ENCODE results near the gene SLC38A9. TPM values are rescaled to one million over a fixed set of nuclear protein-coding genes. Genes with fewer than 3 reads are reported as not detected.
A peak's percentile ranks its signal among the peaks of the same experiment; 100 is the strongest.
"Not testable (repeated sequence)": the region's sequence is repeated elsewhere in the genome, so short reads cannot be mapped to it uniquely, and the experiment has no call there.

SLC38A9 gene, protein sequence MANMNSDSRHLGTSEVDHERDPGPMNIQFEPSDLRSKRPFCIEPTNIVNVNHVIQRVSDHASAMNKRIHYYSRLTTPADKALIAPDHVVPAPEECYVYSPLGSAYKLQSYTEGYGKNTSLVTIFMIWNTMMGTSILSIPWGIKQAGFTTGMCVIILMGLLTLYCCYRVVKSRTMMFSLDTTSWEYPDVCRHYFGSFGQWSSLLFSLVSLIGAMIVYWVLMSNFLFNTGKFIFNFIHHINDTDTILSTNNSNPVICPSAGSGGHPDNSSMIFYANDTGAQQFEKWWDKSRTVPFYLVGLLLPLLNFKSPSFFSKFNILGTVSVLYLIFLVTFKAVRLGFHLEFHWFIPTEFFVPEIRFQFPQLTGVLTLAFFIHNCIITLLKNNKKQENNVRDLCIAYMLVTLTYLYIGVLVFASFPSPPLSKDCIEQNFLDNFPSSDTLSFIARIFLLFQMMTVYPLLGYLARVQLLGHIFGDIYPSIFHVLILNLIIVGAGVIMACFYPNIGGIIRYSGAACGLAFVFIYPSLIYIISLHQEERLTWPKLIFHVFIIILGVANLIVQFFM
- total RNA-seq, result 10 to 100 TPM; 14.9 to 19.6 (median 15.1) TPM

DNA sequence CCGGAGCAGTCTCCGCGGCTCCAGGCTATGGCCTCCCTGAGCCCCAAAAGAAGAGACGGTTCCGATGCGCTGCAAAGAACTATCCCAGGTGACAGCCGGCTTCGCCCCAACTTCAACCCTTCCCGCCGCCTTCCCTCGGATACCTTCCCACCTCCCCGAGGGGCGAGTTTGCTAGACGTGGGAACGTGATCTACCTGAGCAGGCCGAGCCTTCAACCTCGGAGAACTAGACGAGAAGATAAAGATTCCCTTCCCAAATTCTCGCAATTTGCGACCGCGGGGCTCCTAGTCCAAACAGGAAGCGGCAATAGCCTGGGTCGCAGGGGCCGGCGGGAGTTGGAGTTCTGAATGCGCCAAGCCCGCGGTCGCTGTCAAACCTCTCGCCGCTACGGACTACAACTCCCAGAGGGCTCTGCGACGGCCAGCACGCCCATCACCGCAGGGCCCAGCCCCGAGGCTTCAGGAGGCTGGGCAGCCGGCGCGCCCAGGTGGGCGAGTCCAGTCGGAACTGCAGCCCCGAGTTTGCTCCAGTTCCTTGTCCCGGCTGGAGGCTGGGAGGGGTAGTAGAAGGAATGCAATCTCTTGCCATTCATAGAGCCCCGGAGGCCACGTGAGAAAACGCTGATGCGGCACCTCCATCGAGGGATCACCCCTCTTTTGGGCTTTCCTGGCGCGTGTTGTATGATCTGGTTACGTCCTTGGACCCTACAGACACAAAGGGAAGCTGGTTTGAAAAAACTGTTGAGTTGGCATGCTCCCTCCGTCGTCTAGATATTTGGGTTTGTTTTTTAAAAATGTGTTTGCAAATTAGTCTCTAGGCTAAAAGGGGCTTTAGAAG is at the start of gene SLC38A9:
SLC38A9 (minus strand) TSS at position 302 of the 837 bp plus-strand sequence. CDS start 14,366 bp downstream, outside the sequence.
- peaks cover 12% of the 10 kb centered on the region for H3K36me3 Mint-ChIP-seq (ENCODE audit: insufficient read depth)
- peaks cover 2% of the 10 kb centered on the region for H3K27me3 Mint-ChIP-seq (ENCODE audit: low read depth)
- peak; percentile 100 for ATAC-seq
- H3K9me3 Mint-ChIP-seq, result peaks cover 6% of the 10 kb centered on the region
- H3K4me1 Mint-ChIP-seq (ENCODE audit: low read depth), result peaks cover 17% of the 10 kb centered on the region
- peak within 1 kb of the TSS; percentile 98 for H3K4me3 Mint-ChIP-seq
- DNase-seq, result peak; percentile 87

DNA sequence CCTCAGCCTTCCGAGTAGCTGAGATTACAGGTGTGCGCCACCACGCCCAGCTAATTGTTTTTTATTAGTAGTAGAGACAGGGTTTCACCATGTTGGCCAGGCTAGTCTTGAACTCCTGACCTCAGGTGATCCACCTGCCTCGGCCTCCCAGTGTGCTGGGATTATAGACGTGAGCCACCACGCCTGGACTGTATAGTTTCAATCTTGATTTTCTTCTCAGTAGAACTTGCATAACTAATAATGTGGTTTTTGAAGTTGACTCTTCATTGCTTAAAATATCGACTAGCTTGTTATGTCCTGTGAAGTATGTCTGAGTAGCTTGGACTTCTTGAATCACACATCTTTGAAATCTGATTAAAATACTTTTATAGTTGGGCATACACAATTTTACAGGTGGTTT is 49.6 kb upstream of the SLC38A9 start:
- not testable (repeated sequence) for H3K27me3 Mint-ChIP-seq (ENCODE audit: low read depth); H3K36me3 Mint-ChIP-seq (ENCODE audit: insufficient read depth); ATAC-seq; H3K4me3 Mint-ChIP-seq; DNase-seq; H3K9me3 Mint-ChIP-seq
- H3K4me1 Mint-ChIP-seq (ENCODE audit: low read depth), result peaks cover 22% of the 10 kb centered on the region

DNA sequence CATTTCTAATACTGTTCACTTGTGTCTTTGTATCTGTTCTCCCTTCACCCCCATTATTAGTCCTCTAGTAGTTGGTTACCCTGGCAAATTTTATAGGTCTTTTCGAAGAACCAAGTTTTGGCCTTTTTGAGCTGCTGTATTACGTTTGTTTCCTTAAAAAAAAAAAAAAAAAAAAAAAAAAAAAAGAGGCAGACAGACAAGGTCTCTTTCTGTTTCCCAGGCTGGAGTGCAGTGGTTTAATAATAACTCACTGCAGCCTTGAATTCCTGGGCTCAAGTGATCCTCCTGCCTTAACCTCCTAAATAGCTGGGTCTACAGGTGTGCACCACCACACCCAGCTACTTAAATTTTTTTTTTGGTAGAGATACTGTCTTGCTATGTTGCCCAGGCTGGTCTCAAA is 46.6 kb upstream of the SLC38A9 start:
- DNase-seq (no peak), ATAC-seq (no peak)
- H3K4me3 Mint-ChIP-seq, result no peak overlapping the region
- no peaks in the 10 kb centered on the region for H3K9me3 Mint-ChIP-seq
- peaks cover 10% of the 10 kb centered on the region for H3K4me1 Mint-ChIP-seq (ENCODE audit: low read depth)
- H3K27me3 Mint-ChIP-seq (ENCODE audit: low read depth), result peaks cover 9% of the 10 kb centered on the region
- H3K36me3 Mint-ChIP-seq (ENCODE audit: insufficient read depth), result no peaks in the 10 kb centered on the region

DNA sequence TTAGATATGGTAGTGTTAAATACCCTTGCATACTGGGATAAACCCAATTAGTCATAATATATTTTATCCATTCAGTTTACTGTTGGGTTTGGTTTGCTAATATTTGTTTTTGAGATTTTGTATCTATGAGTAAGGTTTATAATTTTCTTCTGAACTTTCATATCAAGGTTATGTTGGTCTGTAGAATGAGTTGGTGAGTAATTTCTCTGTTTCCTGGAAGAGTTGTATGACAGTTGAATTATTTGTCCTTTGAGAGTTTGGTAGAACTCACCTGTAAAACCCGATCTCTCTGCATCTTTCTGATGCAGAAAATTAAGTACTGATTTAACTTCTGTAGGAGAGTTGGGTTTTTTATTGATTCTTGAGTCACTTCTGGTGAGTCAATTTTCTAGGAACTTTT is 46.1 kb upstream of the SLC38A9 start:
- no peak for DNase-seq
- Mint-ChIP-seq H3K36me3 (ENCODE audit: insufficient read depth) (no peaks in the 10 kb centered on the region), H3K9me3 (no peaks in the 10 kb centered on the region), H3K27me3 (ENCODE audit: low read depth) (peaks cover 9% of the 10 kb centered on the region), H3K4me3 (no peak overlapping the region), H3K4me1 (ENCODE audit: low read depth) (peaks cover 5% of the 10 kb centered on the region)
- peak; percentile 86 to 93 for ATAC-seq

DNA sequence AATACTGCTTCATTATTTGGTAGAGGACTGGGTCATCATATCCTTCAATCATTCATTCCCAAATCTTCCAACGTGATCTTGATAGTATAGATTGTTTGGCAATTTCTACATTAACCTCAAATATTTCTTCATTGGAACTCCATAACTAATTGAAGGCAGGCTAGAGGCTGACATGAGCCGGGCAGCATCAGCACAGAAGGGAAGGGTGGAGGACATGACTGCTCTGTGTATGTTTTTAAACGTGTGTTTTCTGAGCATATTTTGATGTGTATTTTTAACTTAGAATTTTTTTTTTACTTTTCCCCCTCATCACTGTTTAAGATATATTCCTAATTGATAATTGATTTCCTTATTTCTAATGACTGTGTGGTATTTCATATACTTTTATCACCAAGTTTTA is 38.4 kb upstream of the SLC38A9 start:
- H3K4me3 Mint-ChIP-seq, result no peak overlapping the region
- H3K27me3 Mint-ChIP-seq (ENCODE audit: low read depth), result peaks cover 2% of the 10 kb centered on the region

DNA sequence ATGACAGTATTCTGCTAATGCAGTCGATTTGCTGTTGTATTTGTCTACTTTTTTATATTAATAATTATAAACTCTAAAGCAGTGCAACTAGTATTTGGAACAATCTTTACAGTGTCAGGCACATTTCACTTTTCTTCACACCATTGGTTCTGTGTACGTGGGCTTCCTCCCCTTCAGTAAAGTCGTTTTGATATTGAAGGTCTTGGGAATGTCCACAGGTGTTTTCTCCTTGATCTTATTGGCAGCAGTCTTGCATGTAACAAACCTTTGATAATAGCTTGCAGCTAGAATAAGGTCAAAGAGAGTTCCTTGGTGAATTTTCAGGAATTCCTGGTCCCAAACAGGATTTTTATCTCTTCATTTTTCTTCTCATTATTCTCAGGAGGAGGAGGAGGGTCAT is 37.9 kb upstream of the SLC38A9 start:
- H3K36me3 Mint-ChIP-seq (ENCODE audit: insufficient read depth), result no peaks in the 10 kb centered on the region
- H3K27me3 Mint-ChIP-seq (ENCODE audit: low read depth), result peaks cover 2% of the 10 kb centered on the region
- DNase-seq (no peak), ATAC-seq (no peak)
- no peaks in the 10 kb centered on the region for H3K4me1 Mint-ChIP-seq (ENCODE audit: low read depth)
- no peak overlapping the region for H3K4me3 Mint-ChIP-seq
- H3K9me3 Mint-ChIP-seq, result no peaks in the 10 kb centered on the region

More for the DNA sequence above, 38.4 kb upstream of the SLC38A9 start:
- Mint-ChIP-seq H3K4me1 (ENCODE audit: low read depth) (no peaks in the 10 kb centered on the region), H3K9me3 (no peaks in the 10 kb centered on the region), H3K36me3 (ENCODE audit: insufficient read depth) (no peaks in the 10 kb centered on the region)
- ATAC-seq (no peak), DNase-seq (no peak)

DNA sequence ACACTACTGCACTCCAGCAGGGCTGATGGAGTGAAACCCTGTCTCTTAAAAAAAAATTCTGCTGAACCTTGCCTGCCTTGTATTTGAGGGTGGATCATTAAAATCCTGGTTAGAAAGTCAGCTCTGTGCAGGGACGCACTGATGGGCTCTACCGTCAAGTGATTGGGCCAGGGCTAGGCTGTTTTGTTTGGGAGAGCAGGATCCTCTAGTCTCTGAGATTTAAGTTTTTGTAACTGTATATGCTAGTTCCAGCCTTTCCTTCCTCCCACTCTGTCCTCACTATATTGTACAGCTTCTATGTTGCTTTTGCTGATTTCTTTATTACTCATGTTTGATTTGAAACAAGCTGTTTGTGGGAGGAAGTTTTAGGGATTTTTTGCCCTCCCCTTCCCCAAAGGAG is 37.3 kb upstream of the SLC38A9 start:
- Mint-ChIP-seq H3K4me3 (no peak overlapping the region), H3K9me3 (no peaks in the 10 kb centered on the region), H3K4me1 (ENCODE audit: low read depth) (no peaks in the 10 kb centered on the region), H3K36me3 (ENCODE audit: insufficient read depth) (no peaks in the 10 kb centered on the region), H3K27me3 (ENCODE audit: low read depth) (peaks cover 2% of the 10 kb centered on the region)
- no peak for ATAC-seq
- no peak for DNase-seq

DNA sequence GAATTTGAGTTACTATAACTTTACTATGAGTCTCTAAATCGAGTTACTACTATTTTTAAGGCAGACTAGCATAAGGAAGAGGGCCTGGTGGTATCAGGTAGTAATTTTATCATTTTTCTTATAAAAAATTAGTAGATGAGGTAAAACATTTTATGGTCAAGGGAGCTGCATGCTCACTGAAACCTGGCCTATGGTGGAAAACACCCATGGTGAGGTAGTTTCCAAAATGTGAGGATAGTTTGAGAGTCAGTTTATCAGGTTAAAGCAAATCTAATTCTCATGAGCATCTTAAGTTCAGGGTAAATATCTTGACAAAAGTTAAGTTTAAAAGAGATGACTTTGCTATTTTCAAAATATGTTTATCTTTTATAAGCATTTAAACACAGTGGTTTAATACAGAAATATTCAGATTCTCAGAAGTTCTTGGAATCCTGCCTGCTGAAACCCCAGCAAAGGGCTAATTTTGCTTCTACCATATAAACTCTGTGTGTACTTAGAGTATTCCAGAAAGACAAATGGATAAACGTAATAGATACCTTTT is 35.7 kb upstream of the SLC38A9 start:
- Mint-ChIP-seq H3K9me3 (no peaks in the 10 kb centered on the region), H3K4me1 (ENCODE audit: low read depth) (no peaks in the 10 kb centered on the region), H3K36me3 (ENCODE audit: insufficient read depth) (no peaks in the 10 kb centered on the region), H3K4me3 (no peak overlapping the region), H3K27me3 (ENCODE audit: low read depth) (peaks cover 2% of the 10 kb centered on the region)
- ATAC-seq, result no peak
- DNase-seq, result no peak

DNA sequence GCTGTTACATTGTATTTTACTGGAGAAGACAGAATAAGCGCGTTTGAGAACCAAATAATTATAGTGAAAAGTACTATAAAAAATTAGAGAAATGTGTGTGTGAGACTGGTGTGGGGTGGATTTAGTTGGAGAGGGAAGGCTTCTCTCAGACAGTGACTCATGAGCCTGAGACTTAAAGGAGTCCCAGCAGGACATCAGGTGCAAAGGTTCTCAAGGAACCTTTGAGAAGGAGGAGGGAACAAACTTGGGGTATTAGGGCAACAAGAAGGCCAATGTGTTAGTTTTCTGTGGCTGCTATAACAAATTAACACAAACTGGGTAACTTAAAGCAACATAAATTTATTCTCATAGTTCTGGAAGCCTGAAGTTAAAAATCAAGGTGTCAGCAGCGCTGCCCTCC is 30.7 kb upstream of the SLC38A9 start:
- Mint-ChIP-seq H3K4me1 (ENCODE audit: low read depth) (no peaks in the 10 kb centered on the region), H3K27me3 (ENCODE audit: low read depth) (peaks cover 2% of the 10 kb centered on the region), H3K36me3 (ENCODE audit: insufficient read depth) (no peaks in the 10 kb centered on the region), H3K9me3 (no peaks in the 10 kb centered on the region), H3K4me3 (no peak overlapping the region)
- DNase-seq (no peak), ATAC-seq (no peak)

DNA sequence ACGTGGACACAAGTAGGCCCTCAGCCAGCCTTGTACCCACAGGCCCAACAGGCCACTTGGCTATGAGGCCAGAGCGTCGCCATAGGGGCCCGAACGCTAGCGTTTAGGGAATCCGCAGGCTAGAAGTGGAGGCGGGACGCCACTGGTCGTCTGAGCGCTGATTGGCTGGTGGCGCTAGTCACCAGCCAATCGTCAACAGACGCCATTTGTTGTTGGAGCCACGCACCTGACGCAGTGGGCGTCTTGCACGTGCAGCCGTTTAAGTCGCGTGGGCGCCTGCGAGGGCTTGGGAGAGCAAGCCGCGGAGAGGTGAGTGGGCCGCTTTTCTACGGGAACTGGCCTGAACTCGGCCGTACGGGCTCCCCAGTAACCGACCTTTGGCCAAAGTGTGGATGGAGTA is 25.7 kb upstream of the SLC38A9 start, which contains the start of gene DDX4:
DDX4 (plus strand) TSS at position 269 of the 400 bp plus-strand sequence. CDS start 903 bp downstream, outside the sequence.
- no peaks in the 10 kb centered on the region for H3K4me1 Mint-ChIP-seq (ENCODE audit: low read depth)

DNA sequence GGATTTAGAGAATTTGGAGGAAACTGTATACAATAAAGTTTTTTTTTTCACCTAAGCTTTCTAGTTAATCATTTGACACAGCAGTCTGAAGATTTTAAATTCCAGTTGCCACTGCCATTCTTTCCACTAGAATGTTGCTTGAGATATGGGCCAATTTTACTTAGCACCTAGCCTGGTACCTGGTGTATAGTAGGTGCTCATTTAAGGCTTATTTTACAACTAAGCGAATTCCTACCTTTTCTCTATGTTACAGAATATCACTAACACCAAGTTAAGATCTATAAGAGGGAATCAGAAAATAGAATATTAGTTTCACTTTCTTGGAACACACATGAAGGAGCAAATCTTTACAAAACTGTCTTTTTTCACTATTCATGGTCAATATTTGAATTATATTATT is 22.5 kb upstream of the SLC38A9 start:
- no peaks in the 10 kb centered on the region for H3K36me3 Mint-ChIP-seq (ENCODE audit: insufficient read depth)
- H3K9me3 Mint-ChIP-seq, result no peaks in the 10 kb centered on the region
- ATAC-seq, result no peak
- H3K4me3 Mint-ChIP-seq, result no peak overlapping the region
- no peak for DNase-seq
- H3K27me3 Mint-ChIP-seq (ENCODE audit: low read depth), result no peaks in the 10 kb centered on the region
- no peaks in the 10 kb centered on the region for H3K4me1 Mint-ChIP-seq (ENCODE audit: low read depth)

More for the DNA sequence above, 25.7 kb upstream of the SLC38A9 start, which contains the start of gene DDX4:
- H3K27me3 Mint-ChIP-seq (ENCODE audit: low read depth), result no peaks in the 10 kb centered on the region
- H3K4me3 Mint-ChIP-seq, result no peak within 1 kb of the TSS
- ATAC-seq (no peak), DNase-seq (no peak)
- H3K36me3 Mint-ChIP-seq (ENCODE audit: insufficient read depth), result no peaks in the 10 kb centered on the region
- no peaks in the 10 kb centered on the region for H3K9me3 Mint-ChIP-seq

DNA sequence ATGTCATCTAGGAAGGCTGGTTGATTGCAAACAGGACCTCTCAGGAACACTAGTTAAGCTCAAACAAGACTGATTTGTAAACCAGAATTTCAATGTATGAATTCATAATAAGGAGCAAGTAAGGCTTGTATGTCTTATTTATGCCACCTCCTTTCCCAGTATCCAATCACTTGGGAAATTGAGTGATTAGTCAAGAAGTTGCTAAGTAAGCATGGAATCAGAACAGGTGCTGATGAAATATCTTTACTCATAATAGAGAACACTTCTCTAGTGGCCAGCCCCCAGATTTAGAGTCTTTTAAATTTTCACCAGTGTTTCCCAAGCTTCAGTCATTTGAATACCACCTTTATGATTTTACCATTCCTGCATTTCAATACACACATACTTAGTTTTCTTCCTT is 20.5 kb upstream of the SLC38A9 start:
- Mint-ChIP-seq H3K36me3 (ENCODE audit: insufficient read depth) (no peaks in the 10 kb centered on the region), H3K9me3 (no peaks in the 10 kb centered on the region), H3K4me3 (no peak overlapping the region), H3K27me3 (ENCODE audit: low read depth) (no peaks in the 10 kb centered on the region), H3K4me1 (ENCODE audit: low read depth) (no peaks in the 10 kb centered on the region)
- ATAC-seq (no peak), DNase-seq (no peak)

DNA sequence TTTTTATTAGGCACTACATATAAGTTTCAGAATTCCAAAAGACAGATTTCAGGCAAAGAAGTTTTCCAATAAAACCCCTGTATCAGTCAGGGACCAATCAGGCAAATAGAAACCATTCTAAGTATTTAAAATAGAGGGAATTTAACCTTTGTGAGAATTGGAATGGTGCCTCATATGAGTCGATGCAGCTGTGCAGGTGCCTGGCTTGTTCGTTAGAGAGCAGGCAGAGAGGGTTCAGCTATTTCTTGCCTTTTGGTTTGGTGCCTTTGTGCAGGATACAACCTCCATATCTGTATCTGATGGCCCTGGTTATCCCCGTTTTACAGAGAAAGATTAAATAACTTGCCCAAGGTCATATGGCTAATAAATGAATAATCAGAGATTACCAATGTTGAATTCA is 19.7 kb upstream of the SLC38A9 start:
- H3K9me3 Mint-ChIP-seq, result no peaks in the 10 kb centered on the region

DNA sequence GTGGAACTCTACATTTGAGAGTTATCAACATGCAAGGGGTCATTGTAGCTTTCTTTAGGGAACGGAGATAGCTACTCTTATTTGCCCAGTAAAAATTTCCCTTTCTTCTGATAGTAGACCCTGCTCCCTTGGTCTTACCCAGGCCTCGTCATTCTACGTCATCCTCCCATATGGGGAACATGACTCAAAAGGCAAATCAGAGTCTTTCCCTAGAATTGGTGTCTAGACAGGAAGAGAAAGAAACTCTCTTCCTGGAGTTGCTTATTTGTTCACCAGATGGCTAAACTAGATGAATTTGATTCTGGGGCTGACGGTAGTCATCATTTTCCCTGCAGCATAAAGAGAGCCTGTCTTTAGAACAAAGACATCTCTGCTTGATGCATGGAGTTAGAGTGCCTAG is 12.2 kb upstream of the SLC38A9 start:
- Mint-ChIP-seq H3K9me3 (no peaks in the 10 kb centered on the region), H3K4me3 (no peak overlapping the region), H3K36me3 (ENCODE audit: insufficient read depth) (no peaks in the 10 kb centered on the region), H3K4me1 (ENCODE audit: low read depth) (no peaks in the 10 kb centered on the region), H3K27me3 (ENCODE audit: low read depth) (no peaks in the 10 kb centered on the region)
- no peak for DNase-seq
- no peak for ATAC-seq

More for the DNA sequence above, 19.7 kb upstream of the SLC38A9 start:
- DNase-seq, result no peak
- Mint-ChIP-seq H3K4me1 (ENCODE audit: low read depth) (no peaks in the 10 kb centered on the region), H3K36me3 (ENCODE audit: insufficient read depth) (no peaks in the 10 kb centered on the region), H3K4me3 (no peak overlapping the region), H3K27me3 (ENCODE audit: low read depth) (no peaks in the 10 kb centered on the region)
- no peak for ATAC-seq

Data from activated T-cell treated with anti-CD3 and anti-CD28 coated beads, Interleukin-2, amount 50 U/mL, for 4 hours (primary cell).